Loucy (cell line): ENCODE measurements around the gene PPP3CA.

ENCODE experiments used
- H2AFZ ChIP-seq: fragments of 200-600 bp; sonication (generic); 2 replicates; pipeline ENCODE4 v1.6.0; 2016; ENCODE audit warnings: antibody characterized with exemption, mild to moderate bottlenecking, low read length, moderate library complexity
- H3F3A ChIP-seq: fragments of 200-600 bp; 2 replicates; pipeline ENCODE4 v1.6.0; 2016; ENCODE audit warnings: antibody characterized with exemption, low read depth, mild to moderate bottlenecking
- H3K27me3 ChIP-seq: fragments of 200-600 bp; sonication (generic); 2 replicates; pipeline ENCODE4 v1.6.1; 2014; ENCODE audit warnings: low read length, mild to moderate bottlenecking; ENCODE audit not compliant: insufficient read depth, poor library complexity, severe bottlenecking
- H3K36me3 ChIP-seq: fragments of 200-600 bp; sonication (generic); 2 replicates; pipeline ENCODE4 v1.6.1; 2016; ENCODE audit warnings: low read length; ENCODE audit not compliant: insufficient read depth
- H3K4me1 ChIP-seq: fragments of 200-600 bp; sonication (generic); 2 replicates; pipeline ENCODE4 v1.5.1; 2014; ENCODE audit warnings: low read length, mild to moderate bottlenecking; ENCODE audit not compliant: insufficient read depth, poor library complexity, severe bottlenecking
- H3K4me2 ChIP-seq: fragments of 200-600 bp; sonication (generic); 2 replicates; pipeline ENCODE4 v1.6.0; 2014; ENCODE audit warnings: antibody characterized with exemption, low read length, low read depth, mild to moderate bottlenecking; ENCODE audit not compliant: poor library complexity, severe bottlenecking
- H3K4me3 ChIP-seq: fragments of 200-600 bp; sonication (generic); 2 replicates; pipeline ENCODE4 v1.5.1; 2014; ENCODE audit warnings: low read length, mild to moderate bottlenecking, mixed read lengths; ENCODE audit not compliant: poor library complexity, severe bottlenecking
- H3K79me2 ChIP-seq: fragments of 200-600 bp; sonication (generic); 2 replicates; pipeline ENCODE4 v1.6.1; 2014; ENCODE audit warnings: low read length; ENCODE audit not compliant: insufficient read depth
- H3K9ac ChIP-seq: fragments of 200-600 bp; sonication (generic); 2 replicates; pipeline ENCODE4 v1.6.0; 2014; ENCODE audit warnings: mild to moderate bottlenecking, low read depth, low read length, moderate library complexity; ENCODE audit not compliant: poor library complexity, severe bottlenecking
- H3K9me2 ChIP-seq: fragments of 200-600 bp; sonication (generic); replicated peaks from 2 replicates; pipeline ENCODE4 v1.6.1; 2016; ENCODE audit warnings: low read depth, low read length, mixed read lengths
- H3K9me3 ChIP-seq: fragments of 200-600 bp; sonication (generic); 2 replicates; pipeline ENCODE4 v1.6.1; 2014; ENCODE audit warnings: mild to moderate bottlenecking, antibody characterized with exemption, low read length, low read depth; ENCODE audit not compliant: insufficient read depth
- H4K20me1 ChIP-seq: fragments of 200-600 bp; sonication (generic); 2 replicates; pipeline ENCODE4 v1.6.0; 2014; ENCODE audit warnings: antibody characterized with exemption, low read length, mild to moderate bottlenecking; ENCODE audit not compliant: insufficient read depth, poor library complexity, severe bottlenecking
- EZH2phosphoT487 ChIP-seq: fragments of 200-600 bp; IDR thresholded peaks from 2 replicates; pipeline ENCODE4 v1.6.1; 2018; ENCODE audit warnings: antibody characterized with exemption, mild to moderate bottlenecking, moderate library complexity, borderline replicate concordance
- TF ChIP-seq, protein P1 (sequence below): fragments of 200-600 bp; sonication (generic); conservative IDR thresholded peaks from 2 replicates; pipeline ENCODE4 v1.5.1; 2014; ENCODE audit warnings: mild to moderate bottlenecking, antibody characterized with exemption, low read length

PPP3CA gene

DNA sequence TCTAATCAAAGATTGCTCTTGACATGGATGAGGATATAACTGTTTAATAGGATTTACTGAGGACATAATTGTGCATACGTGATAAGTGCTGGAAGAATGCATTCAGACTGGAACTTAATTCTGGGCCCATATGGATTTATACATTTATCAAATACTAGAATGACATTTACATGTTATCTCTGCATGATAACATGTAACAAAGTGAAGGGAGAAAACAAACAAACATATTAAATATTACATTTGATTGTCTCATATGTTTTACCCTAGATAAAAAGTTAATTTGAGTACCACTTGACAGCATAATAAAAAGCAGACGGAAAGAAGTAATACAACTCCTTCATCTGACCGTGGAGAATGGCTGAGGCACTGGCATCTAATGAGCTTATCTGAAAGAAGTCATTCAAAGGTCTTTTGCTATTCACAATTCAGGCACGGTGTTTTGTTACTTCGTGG, 297.8 kb downstream of the PPP3CA start:
- H3K9ac ChIP-seq: no peak overlapping the region
- H3F3A ChIP-seq: no peaks in the 10 kb centered on the region; the same call in 1 of the 2 replicates

DNA sequence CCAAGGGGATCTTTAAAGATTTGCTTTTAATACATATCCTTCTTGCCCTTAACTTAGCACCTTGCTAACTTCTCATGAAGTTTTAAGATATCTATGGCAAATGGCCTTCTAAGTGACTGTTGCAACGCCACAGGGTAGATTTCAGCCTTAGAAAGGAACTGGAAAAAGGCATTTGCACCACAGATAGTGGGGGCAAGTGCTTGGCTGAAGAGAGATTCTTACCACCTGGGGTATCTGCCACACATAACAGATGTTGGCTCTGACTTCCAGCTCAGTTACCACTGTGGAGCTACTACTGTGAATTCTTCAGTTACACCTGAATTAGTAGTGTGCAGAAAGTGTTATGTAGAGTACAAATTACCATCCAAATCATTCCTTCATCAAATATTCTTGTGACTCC, 302.6 kb downstream of the PPP3CA start:
- no peaks in the 10 kb centered on the region for H3K9me3 ChIP-seq
- no peak for TF ChIP-seq EZH2phosphoT487
- TF ChIP-seq, protein P1, sequence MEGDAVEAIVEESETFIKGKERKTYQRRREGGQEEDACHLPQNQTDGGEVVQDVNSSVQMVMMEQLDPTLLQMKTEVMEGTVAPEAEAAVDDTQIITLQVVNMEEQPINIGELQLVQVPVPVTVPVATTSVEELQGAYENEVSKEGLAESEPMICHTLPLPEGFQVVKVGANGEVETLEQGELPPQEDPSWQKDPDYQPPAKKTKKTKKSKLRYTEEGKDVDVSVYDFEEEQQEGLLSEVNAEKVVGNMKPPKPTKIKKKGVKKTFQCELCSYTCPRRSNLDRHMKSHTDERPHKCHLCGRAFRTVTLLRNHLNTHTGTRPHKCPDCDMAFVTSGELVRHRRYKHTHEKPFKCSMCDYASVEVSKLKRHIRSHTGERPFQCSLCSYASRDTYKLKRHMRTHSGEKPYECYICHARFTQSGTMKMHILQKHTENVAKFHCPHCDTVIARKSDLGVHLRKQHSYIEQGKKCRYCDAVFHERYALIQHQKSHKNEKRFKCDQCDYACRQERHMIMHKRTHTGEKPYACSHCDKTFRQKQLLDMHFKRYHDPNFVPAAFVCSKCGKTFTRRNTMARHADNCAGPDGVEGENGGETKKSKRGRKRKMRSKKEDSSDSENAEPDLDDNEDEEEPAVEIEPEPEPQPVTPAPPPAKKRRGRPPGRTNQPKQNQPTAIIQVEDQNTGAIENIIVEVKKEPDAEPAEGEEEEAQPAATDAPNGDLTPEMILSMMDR: no peak
- no peaks in the 10 kb centered on the region for H3K27me3 ChIP-seq
- no peaks in the 10 kb centered on the region for H3K79me2 ChIP-seq
- H3K4me1 ChIP-seq: peaks cover 41% of the 10 kb centered on the region
- no peak overlapping the region for H3K9ac ChIP-seq
- H3K36me3 ChIP-seq: no peaks in the 10 kb centered on the region
- no peak overlapping the region; the same call in 1 of the 2 replicates for H2AFZ ChIP-seq
- H3K9me2 ChIP-seq: no peaks in the 10 kb centered on the region
- H4K20me1 ChIP-seq: no peaks in the 10 kb centered on the region
- H3K4me2 ChIP-seq: no peak overlapping the region
- H3F3A ChIP-seq: peaks cover 3% of the 10 kb centered on the region; the same call in 1 of the 2 replicates
- no peak overlapping the region for H3K4me3 ChIP-seq

More for the DNA sequence above, 297.8 kb downstream of the PPP3CA start:
- H3K4me2 ChIP-seq: no peak overlapping the region
- TF ChIP-seq, protein P1: no peak
- TF ChIP-seq EZH2phosphoT487: no peak
- no peaks in the 10 kb centered on the region for H3K9me2 ChIP-seq
- no peaks in the 10 kb centered on the region for H4K20me1 ChIP-seq
- no peak overlapping the region for H3K4me3 ChIP-seq
- H2AFZ ChIP-seq: no peak overlapping the region
- H3K4me1 ChIP-seq: peaks cover 29% of the 10 kb centered on the region
- H3K27me3 ChIP-seq: no peaks in the 10 kb centered on the region
- H3K36me3 ChIP-seq: no peaks in the 10 kb centered on the region
- no peaks in the 10 kb centered on the region for H3K9me3 ChIP-seq
- H3K79me2 ChIP-seq: no peaks in the 10 kb centered on the region

GRCh38 chr4:101042847-101043246, 304.5 kb downstream of the PPP3CA start:
- Histone ChIP-seq H3K79me2 (no peaks in the 10 kb centered on the region), H3K27me3 (no peaks in the 10 kb centered on the region), H2AFZ (no peak overlapping the region), H3K4me3 (no peak overlapping the region), H3K36me3 (no peaks in the 10 kb centered on the region), H3K4me2 (no peak overlapping the region), H3K9me3 (no peaks in the 10 kb centered on the region), H3K4me1 (peaks cover 49% of the 10 kb centered on the region), H3K9ac (no peak overlapping the region), H3F3A (peaks cover 15% of the 10 kb centered on the region), H4K20me1 (no peaks in the 10 kb centered on the region), H3K9me2 (no peaks in the 10 kb centered on the region)
- no peak for TF ChIP-seq EZH2phosphoT487
- TF ChIP-seq, protein P1: no peak
